ENCODE data around the gene MEN1. TPM values are rescaled to one million over a fixed set of nuclear protein-coding genes. Genes with fewer than 3 reads are reported as not detected.

MEN1 gene
- total and polyA plus RNA-seq, 9 of the 15 experiments (the other 6 are each of a cell fraction or from before 2014, with no cell fraction given) = 3.4 to 57.2 (median 19.3) TPM

DNA sequence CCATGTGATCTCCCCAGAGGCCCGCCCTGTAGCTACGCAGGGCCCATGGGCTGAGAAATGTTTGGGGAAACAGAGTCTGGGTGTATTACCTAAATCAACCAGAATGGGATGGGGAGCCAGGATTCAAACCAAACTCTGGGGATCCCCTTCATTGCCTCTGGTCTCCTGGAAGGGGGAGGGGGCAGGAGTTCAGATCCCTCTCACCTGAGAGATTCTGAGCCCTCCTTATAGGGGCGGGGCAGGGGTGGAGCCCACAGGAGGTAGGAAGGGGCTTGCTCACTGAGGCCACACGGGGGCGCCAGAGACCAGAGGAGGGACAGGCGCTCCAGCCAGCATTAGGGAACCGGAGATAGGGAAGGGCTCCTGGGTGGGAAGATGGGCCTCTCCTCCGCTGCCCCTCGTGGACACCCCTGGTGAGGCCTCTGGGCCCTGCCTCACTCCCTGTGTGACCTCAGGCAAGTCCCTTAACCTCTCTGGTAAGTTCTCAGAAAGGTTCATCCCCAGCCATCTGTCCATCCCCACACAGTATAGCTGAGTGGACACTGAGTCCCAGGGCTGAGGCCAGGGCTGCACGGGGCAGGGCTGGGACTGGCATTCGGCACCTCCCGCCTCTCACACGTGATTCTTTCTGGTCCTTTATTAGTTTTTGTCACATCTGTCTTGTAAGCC, 36.8 kb upstream of the MEN1 start (continued):
- TF ChIP-seq, protein P1, sequence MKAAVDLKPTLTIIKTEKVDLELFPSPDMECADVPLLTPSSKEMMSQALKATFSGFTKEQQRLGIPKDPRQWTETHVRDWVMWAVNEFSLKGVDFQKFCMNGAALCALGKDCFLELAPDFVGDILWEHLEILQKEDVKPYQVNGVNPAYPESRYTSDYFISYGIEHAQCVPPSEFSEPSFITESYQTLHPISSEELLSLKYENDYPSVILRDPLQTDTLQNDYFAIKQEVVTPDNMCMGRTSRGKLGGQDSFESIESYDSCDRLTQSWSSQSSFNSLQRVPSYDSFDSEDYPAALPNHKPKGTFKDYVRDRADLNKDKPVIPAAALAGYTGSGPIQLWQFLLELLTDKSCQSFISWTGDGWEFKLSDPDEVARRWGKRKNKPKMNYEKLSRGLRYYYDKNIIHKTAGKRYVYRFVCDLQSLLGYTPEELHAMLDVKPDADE (conservative IDR thresholded peaks at IDR 0.05; ENCODE audit: control insufficient read depth, low read depth, low read length) = peak; percentile 60; the same call in 1 of the 2 replicates
- peak; percentile 65 for TF ChIP-seq SPI1 (IDR thresholded peaks at IDR 0.05; ENCODE audit: borderline replicate concordance, low read depth, low read length)
- TF ChIP-seq XRCC4 (IDR thresholded peaks at IDR 0.05; ENCODE audit: extremely low read depth, insufficient read depth, insufficient read length) = no peak
- TF ChIP-seq ZNF121 (CRISPR knock-in tag; conservative IDR thresholded peaks at IDR 0.05) = no peak
- no peak for TF ChIP-seq SIRT6 (IDR thresholded peaks at IDR 0.05; ENCODE audit: low read depth, low read length)
- TF ChIP-seq KLF10 (CRISPR knock-in tag; IDR thresholded peaks at IDR 0.05) = no peak
- TF ChIP-seq, protein P2, sequence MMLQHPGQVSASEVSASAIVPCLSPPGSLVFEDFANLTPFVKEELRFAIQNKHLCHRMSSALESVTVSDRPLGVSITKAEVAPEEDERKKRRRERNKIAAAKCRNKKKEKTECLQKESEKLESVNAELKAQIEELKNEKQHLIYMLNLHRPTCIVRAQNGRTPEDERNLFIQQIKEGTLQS (IDR thresholded peaks at IDR 0.05) = no peak; the same call in 1 of the 2 replicates
- TF ChIP-seq, protein P2 (CRISPR knock-in tag; conservative IDR thresholded peaks at IDR 0.05) = no peak
- TF ChIP-seq KLF13 (tag; IDR thresholded peaks at IDR 0.05; ENCODE audit: borderline replicate concordance, low read depth) = peak; percentile 82; the same call in 1 of the 2 replicates
- TF ChIP-seq ETV5 (CRISPR knock-in tag; IDR thresholded peaks at IDR 0.05; ENCODE audit: low read depth) = peak; percentile 49; the same call in 1 of the 2 replicates
- TF ChIP-seq, protein P3, sequence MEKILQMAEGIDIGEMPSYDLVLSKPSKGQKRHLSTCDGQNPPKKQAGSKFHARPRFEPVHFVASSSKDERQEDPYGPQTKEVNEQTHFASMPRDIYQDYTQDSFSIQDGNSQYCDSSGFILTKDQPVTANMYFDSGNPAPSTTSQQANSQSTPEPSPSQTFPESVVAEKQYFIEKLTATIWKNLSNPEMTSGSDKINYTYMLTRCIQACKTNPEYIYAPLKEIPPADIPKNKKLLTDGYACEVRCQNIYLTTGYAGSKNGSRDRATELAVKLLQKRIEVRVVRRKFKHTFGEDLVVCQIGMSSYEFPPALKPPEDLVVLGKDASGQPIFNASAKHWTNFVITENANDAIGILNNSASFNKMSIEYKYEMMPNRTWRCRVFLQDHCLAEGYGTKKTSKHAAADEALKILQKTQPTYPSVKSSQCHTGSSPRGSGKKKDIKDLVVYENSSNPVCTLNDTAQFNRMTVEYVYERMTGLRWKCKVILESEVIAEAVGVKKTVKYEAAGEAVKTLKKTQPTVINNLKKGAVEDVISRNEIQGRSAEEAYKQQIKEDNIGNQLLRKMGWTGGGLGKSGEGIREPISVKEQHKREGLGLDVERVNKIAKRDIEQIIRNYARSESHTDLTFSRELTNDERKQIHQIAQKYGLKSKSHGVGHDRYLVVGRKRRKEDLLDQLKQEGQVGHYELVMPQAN (IDR thresholded peaks at IDR 0.05; ENCODE audit: borderline replicate concordance) = no peak
- no peak for TF ChIP-seq PML (IDR thresholded peaks at IDR 0.05; ENCODE audit: low read length)
- TF ChIP-seq, protein P4, sequence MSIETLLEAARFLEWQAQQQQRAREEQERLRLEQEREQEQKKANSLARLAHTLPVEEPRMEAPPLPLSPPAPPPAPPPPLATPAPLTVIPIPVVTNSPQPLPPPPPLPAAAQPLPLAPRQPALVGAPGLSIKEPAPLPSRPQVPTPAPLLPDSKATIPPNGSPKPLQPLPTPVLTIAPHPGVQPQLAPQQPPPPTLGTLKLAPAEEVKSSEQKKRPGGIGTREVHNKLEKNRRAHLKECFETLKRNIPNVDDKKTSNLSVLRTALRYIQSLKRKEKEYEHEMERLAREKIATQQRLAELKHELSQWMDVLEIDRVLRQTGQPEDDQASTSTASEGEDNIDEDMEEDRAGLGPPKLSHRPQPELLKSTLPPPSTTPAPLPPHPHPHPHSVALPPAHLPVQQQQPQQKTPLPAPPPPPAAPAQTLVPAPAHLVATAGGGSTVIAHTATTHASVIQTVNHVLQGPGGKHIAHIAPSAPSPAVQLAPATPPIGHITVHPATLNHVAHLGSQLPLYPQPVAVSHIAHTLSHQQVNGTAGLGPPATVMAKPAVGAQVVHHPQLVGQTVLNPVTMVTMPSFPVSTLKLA (conservative IDR thresholded peaks at IDR 0.05) = peak in 1 of 2 experiments; percentile 49; a peak in 2 of 4 replicates
- peak; percentile 35; the same call in 1 of the 2 replicates for TF ChIP-seq EP400 (IDR thresholded peaks at IDR 0.05)
- TF ChIP-seq ETS2 (tag; IDR thresholded peaks at IDR 0.05; ENCODE audit: borderline replicate concordance, poor library complexity, severe bottlenecking) = no peak
- TF ChIP-seq ZNF239 (CRISPR knock-in tag; IDR thresholded peaks at IDR 0.05) = peak; percentile 27; the same call in 1 of the 2 replicates
- TF ChIP-seq SMARCA4 (IDR thresholded peaks at IDR 0.05) = 0 out of 2 replicates have a peak, but pooled peaks have one; percentile 13
- peak; percentile 56; the same call in 1 of the 2 replicates for TF ChIP-seq GATAD2B (IDR thresholded peaks at IDR 0.05; ENCODE audit: borderline replicate concordance)
- TF ChIP-seq HIVEP1 (CRISPR knock-in tag; IDR thresholded peaks at IDR 0.05) = 0 out of 2 replicates have a peak, but pooled peaks have one; percentile 67
- no peak for TF ChIP-seq TSC22D4 (tag; IDR thresholded peaks at IDR 0.05)
- no peak for TF ChIP-seq HMGN3 (IDR thresholded peaks at IDR 0.05; ENCODE audit: borderline replicate concordance, extremely low read depth, insufficient read length, low read depth, low read length)
- TF ChIP-seq PTBP1 (IDR thresholded peaks at IDR 0.05; ENCODE audit: low read depth, low read length) = peak; percentile 80; the same call in 1 of the 2 replicates
- TF ChIP-seq ESRRA (IDR thresholded peaks at IDR 0.05; ENCODE audit: borderline replicate concordance, low read depth) = peak; percentile 42; the same call in 1 of the 2 replicates
